GM19043 (cell line): ENCODE results near the gene MORC1.

Experiments
- ATAC-seq: cut with Tn5 transposase; IDR thresholded peaks from one replicate; pipeline ENCODE4 v1.9.1; 2021; ENCODE audit warnings: low read depth; ENCODE audit not compliant: unreplicated experiment

MORC1 gene

GRCh38 chr3:109045271-109046040, 72.5 kb downstream of the MORC1 start:
- ATAC-seq, result no peak

GRCh38 chr3:109035082-109035481, 82.9 kb downstream of the MORC1 start:
- ATAC-seq, result no peak

GRCh38 chr3:109033000-109033660, 84.8 kb downstream of the MORC1 start:
- ATAC-seq, result no peak

- ATAC-seq, result no peak
Measured at GRCh38 chr3:109028753-109029152, 89.2 kb downstream of the MORC1 start.

- no peak for ATAC-seq
Measured at GRCh38 chr3:109026821-109027220, 91.1 kb downstream of the MORC1 start.

GRCh38 chr3:109025896-109026295, 92.0 kb downstream of the MORC1 start:
- ATAC-seq, result no peak

GRCh38 chr3:109023656-109024254, 94.2 kb downstream of the MORC1 start:
- peak; percentile 71 for ATAC-seq

- ATAC-seq, result no peak
Measured at GRCh38 chr3:109023167-109023566, 94.8 kb downstream of the MORC1 start.

GRCh38 chr3:109021556-109021955, 96.4 kb downstream of the MORC1 start:
- ATAC-seq, result no peak

- no peak for ATAC-seq
Measured at GRCh38 chr3:109018828-109019227, 99.1 kb downstream of the MORC1 start.

GRCh38 chr3:109005443-109005842, 112.5 kb downstream of the MORC1 start:
- ATAC-seq, result no peak

GRCh38 chr3:108998436-108998835, 119.5 kb downstream of the MORC1 start:
- ATAC-seq, result no peak

- ATAC-seq, result no peak
Measured at GRCh38 chr3:108985844-108986243, 132.1 kb downstream of the MORC1 start.

- ATAC-seq, result no peak
Measured at GRCh38 chr3:108983051-108983450, 134.9 kb downstream of the MORC1 start.

- ATAC-seq, result no peak
Measured at GRCh38 chr3:108976058-108976457, 141.9 kb downstream of the MORC1 start.

- ATAC-seq, result no peak
Measured at GRCh38 chr3:108973019-108973418, 144.9 kb downstream of the MORC1 start.

GRCh38 chr3:108972482-108972881, 145.5 kb downstream of the MORC1 start:
- ATAC-seq, result no peak

- no peak for ATAC-seq
Measured at GRCh38 chr3:108970561-108970960, 147.4 kb downstream of the MORC1 start.

GRCh38 chr3:108966773-108967172, 151.2 kb downstream of the MORC1 start:
- ATAC-seq, result no peak

GRCh38 chr3:108959017-108959416, 158.9 kb downstream of the MORC1 start:
- no peak for ATAC-seq

- ATAC-seq, result no peak
Measured at GRCh38 chr3:108953700-108954099, 164.2 kb downstream of the MORC1 start, which contains the start of gene GUCA1C. Gene GUCA1C (minus strand): TSS chr3:108953879. CDS start chr3:108953762, 117 bp downstream.

GRCh38 chr3:108953210-108953609, 164.7 kb downstream of the MORC1 start:
- ATAC-seq, result no peak
